Chondrocyte (in vitro differentiated cells): ENCODE measurements around the gene CLCN6. TPM values are rescaled to one million over a fixed set of nuclear protein-coding genes. Genes with fewer than 3 reads are reported as not detected.

Experiments used
- DNase-seq: peaks from one replicate; pipeline ENCODE4 v3.0.0; 2021; ENCODE audit warnings: mixed read lengths, low spot score
- H3K27ac Mint-ChIP-seq: one replicate; pipeline ENCODE4 v1.8.0; 2021; ENCODE audit warnings: mild to moderate bottlenecking, moderate library complexity, mixed read lengths; ENCODE audit not compliant: unreplicated experiment
- H3K27me3 Mint-ChIP-seq: 2 replicates; pipeline ENCODE4 v1.8.0; 2021; ENCODE audit warnings: low read depth, mixed read lengths
- H3K36me3 Mint-ChIP-seq: 2 replicates; pipeline ENCODE4 v1.8.0; 2021; ENCODE audit warnings: low read depth, mixed read lengths
- H3K4me1 Mint-ChIP-seq: 2 replicates; pipeline ENCODE4 v1.8.0; 2021; ENCODE audit warnings: low read depth, mild to moderate bottlenecking, mixed read lengths
- H3K4me3 Mint-ChIP-seq: one replicate; pipeline ENCODE4 v1.8.0; 2021; ENCODE audit warnings: mild to moderate bottlenecking, moderate library complexity, mixed read lengths; ENCODE audit not compliant: unreplicated experiment
- H3K9me3 Mint-ChIP-seq: 2 replicates; pipeline ENCODE4 v1.8.0; 2021; ENCODE audit warnings: low read depth, mixed read lengths
- total RNA-seq: library from RNA; stranded (reverse); gene quantifications from 3 replicates; pipeline ENCODE4 v1.2.1, GENCODE V29; 2021
- TF ChIP-seq, protein P1 (sequence below): fragments of 200-600 bp; sonication (generic); IDR thresholded peaks from 2 replicates; pipeline ENCODE4 v1.5.0; 2021; ENCODE audit warnings: antibody characterized with exemption, mild to moderate bottlenecking, moderate library complexity

The CLCN6 gene
- total RNA-seq, 1 donor from 2014 or later = 22.2 TPM

DNA sequence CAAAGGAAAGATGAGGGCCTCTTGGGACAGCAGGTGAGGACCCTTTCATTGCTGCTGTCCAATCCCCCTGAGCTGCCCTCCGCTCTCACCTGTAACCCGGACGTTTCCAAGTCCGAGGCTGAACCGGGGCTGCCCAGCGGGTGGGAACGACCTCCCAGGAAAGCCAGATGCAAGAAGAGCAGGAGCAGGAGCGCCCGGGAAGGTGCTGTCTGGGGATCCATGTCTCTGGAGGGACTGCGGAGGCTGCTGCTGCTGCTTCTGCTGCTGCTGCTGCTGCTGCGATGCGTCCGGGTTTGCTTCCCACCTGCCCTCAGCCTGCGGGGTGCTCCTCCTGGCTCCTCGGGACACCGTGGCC lies 52.6 kb downstream of the CLCN6 start, which contains the start of gene NPPB:
Gene NPPB, minus strand, starts transcription at position 333 of the 355 bp plus-strand sequence. Its CDS starts 112 bp downstream, at position 221.
- Mint-ChIP-seq H3K36me3 (no peaks in the 10 kb centered on the region), H3K4me1 (no peaks in the 10 kb centered on the region), H3K4me3 (no peak within 1 kb of the TSS), H3K27me3 (peaks cover 40% of the 10 kb centered on the region), H3K27ac (no peak within 1 kb of the TSS), H3K9me3 (peaks cover 2% of the 10 kb centered on the region)
- no peak for DNase-seq
- TF ChIP-seq, protein P1, sequence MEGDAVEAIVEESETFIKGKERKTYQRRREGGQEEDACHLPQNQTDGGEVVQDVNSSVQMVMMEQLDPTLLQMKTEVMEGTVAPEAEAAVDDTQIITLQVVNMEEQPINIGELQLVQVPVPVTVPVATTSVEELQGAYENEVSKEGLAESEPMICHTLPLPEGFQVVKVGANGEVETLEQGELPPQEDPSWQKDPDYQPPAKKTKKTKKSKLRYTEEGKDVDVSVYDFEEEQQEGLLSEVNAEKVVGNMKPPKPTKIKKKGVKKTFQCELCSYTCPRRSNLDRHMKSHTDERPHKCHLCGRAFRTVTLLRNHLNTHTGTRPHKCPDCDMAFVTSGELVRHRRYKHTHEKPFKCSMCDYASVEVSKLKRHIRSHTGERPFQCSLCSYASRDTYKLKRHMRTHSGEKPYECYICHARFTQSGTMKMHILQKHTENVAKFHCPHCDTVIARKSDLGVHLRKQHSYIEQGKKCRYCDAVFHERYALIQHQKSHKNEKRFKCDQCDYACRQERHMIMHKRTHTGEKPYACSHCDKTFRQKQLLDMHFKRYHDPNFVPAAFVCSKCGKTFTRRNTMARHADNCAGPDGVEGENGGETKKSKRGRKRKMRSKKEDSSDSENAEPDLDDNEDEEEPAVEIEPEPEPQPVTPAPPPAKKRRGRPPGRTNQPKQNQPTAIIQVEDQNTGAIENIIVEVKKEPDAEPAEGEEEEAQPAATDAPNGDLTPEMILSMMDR = no peak

DNA sequence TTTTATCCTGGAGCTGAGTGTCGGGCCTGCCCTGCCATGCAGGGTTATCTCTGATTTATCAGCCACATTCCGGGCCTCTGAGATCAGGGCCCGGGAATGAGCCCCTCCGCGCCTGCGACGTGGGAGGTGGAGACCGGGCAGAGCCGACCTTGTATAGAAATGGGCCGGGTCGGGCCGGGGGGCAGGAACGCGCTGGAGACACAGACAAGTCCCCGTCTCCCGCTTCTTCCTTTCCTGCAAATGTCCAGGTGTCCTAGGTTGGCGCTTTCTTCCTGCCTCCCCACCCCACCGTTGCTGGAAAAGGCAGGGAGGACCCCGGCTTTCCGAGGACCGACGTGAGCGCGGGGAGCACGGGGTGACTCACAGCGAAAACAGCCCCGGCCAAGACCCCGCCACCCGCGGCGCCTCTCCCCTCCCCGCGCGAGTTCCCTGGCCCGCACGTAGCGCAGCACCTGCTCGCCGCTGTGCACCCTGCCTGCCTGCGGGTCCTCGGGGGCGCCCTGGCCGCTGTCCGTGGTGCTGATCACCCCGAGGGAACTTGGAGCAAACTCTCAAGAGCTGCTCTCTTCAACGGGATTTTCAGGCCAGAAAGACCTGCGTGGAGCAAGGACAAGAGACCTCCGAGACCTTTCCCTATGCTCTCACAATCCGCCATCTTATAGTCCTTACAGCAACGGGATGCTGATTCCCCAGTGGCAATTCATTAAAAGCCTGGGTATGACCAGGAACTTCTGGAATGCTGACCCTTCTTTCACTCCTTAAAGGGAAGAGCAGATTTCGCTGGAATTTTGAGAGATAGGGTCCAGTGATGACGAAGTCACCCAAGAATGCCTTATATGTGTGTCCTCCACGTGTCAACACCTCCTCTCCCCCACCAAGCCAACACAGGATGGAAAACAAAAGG lies 53.2 kb downstream of the CLCN6 start:
- H3K27me3 Mint-ChIP-seq = peaks cover 40% of the 10 kb centered on the region
- DNase-seq = no peak

DNA sequence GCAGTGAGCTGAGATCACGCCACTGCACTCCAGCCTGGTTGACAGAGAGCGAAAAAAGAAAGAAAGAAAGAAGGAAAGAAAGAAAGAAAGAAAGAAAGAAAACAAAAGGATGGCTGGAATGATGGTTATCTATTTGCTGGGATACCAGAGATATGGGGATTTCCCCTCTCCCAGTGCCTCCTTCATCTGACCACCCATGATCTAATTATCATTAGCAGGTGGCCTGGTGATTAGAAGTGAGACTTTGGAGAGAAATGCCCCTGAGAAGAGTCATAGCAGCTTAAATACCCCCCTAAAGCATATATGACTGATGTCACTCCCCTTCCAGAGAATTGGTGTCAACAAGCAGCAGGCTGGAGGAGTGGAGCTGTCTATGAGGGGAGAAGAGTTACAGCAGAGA lies 54.1 kb downstream of the CLCN6 start:
- Mint-ChIP-seq H3K4me3 (no peak overlapping the region), H3K4me1 (no peaks in the 10 kb centered on the region), H3K9me3 (peaks cover 2% of the 10 kb centered on the region), H3K36me3 (no peaks in the 10 kb centered on the region), H3K27ac (no peak overlapping the region), H3K27me3 (peaks cover 41% of the 10 kb centered on the region)
- no peak for DNase-seq
- TF ChIP-seq, protein P1 = no peak

More for the DNA sequence above, 53.2 kb downstream of the CLCN6 start:
- Mint-ChIP-seq H3K27ac (no peak overlapping the region), H3K36me3 (no peaks in the 10 kb centered on the region), H3K9me3 (peaks cover 2% of the 10 kb centered on the region), H3K4me1 (no peaks in the 10 kb centered on the region), H3K4me3 (no peak overlapping the region)
- TF ChIP-seq, protein P1 = peak; percentile 48

DNA sequence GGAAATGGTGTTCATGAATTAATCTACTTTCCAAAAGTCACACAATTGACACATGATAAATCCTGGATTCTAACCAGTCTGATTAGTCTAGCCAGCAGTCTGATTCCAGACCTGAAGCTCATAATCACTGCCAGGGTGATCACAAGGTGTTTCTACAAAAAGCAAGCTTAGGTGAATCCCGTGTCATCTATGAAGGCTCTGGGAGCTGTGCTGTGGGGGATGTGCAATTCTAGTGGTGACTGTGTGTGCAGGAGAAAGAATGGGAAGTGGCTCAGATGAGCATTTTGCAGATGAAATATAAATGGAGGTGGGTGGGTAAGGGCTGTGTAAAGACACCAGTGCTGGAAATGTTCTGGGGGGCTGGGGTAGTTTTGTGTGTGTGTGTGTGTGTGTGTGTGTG lies 54.6 kb downstream of the CLCN6 start:
- TF ChIP-seq, protein P1 = no peak
- H3K36me3 Mint-ChIP-seq = no peaks in the 10 kb centered on the region
- no peaks in the 10 kb centered on the region for H3K4me1 Mint-ChIP-seq
- H3K4me3 Mint-ChIP-seq = no peak overlapping the region
- H3K27me3 Mint-ChIP-seq = peaks cover 41% of the 10 kb centered on the region
- H3K9me3 Mint-ChIP-seq = peaks cover 2% of the 10 kb centered on the region
- H3K27ac Mint-ChIP-seq = no peak overlapping the region
- no peak for DNase-seq

DNA sequence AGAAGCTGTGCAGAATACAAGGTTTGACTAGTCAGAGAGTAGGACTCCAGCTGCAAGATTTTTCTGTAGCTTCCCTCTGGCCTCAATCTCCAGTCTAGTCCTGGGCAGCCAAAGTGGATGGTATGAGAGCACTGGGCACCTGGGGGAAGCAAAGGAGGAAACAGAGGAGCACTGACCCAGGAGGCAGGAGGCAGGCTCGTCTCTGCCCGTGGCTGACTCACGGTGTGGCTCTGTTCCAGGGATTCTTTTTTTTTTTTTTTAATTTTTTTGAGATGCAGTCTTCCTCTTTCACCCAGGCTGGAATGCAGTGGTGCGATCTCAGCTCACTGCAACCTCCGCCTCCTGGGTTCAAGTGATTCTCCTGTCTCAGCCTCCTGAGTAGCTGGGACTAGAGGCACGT lies 56.9 kb downstream of the CLCN6 start:
- Mint-ChIP-seq H3K36me3 (no peaks in the 10 kb centered on the region), H3K9me3 (peaks cover 2% of the 10 kb centered on the region), H3K27me3 (peaks cover 34% of the 10 kb centered on the region), H3K4me3 (no peak overlapping the region), H3K4me1 (no peaks in the 10 kb centered on the region), H3K27ac (no peak overlapping the region)
- TF ChIP-seq, protein P1 = no peak
- no peak for DNase-seq
